Trophoblast cell (in vitro differentiated cells and primary cell): ENCODE results near the gene LRG1.

ENCODE experiments used
- DNase-seq, 2 donors: peaks; one replicate each; pipeline ENCODE4 v3.0.0-alpha.2; 2016
- H2AFZ ChIP-seq: 2 replicates; pipeline ENCODE4 v1.6.1; 2013; ENCODE audit warnings: low read length, moderate library complexity, mild to moderate bottlenecking; ENCODE audit not compliant: insufficient read depth, poor library complexity
- H2AK5ac ChIP-seq: 2 replicates; pipeline ENCODE4 v1.6.1; 2013; ENCODE audit warnings: mild to moderate bottlenecking, low read length
- H2BK120ac ChIP-seq: 2 replicates; pipeline ENCODE4 v1.6.1; 2013; ENCODE audit warnings: low read length, mild to moderate bottlenecking, moderate library complexity; ENCODE audit not compliant: insufficient read depth, poor library complexity
- H2BK12ac ChIP-seq: 2 replicates; pipeline ENCODE4 v1.6.1; 2013; ENCODE audit warnings: mild to moderate bottlenecking, low read length, moderate library complexity
- H2BK5ac ChIP-seq: 2 replicates; pipeline ENCODE4 v1.6.1; 2013; ENCODE audit warnings: low read length, low read depth, moderate library complexity, mild to moderate bottlenecking; ENCODE audit not compliant: poor library complexity
- H3K14ac ChIP-seq: 2 replicates; pipeline ENCODE4 v1.6.1; 2013; ENCODE audit warnings: mild to moderate bottlenecking, low read length
- H3K18ac ChIP-seq: 2 replicates; pipeline ENCODE4 v1.6.1; 2013; ENCODE audit warnings: mild to moderate bottlenecking, low read length
- H3K23ac ChIP-seq: 2 replicates; pipeline ENCODE4 v1.6.1; 2013; ENCODE audit warnings: low read length
- H3K27ac ChIP-seq: 2 replicates; pipeline ENCODE4 v1.5.1; 2013; ENCODE audit warnings: low read depth, mild to moderate bottlenecking, inconsistent platforms, low read length, moderate library complexity
- H3K27me3 ChIP-seq: 2 replicates; pipeline ENCODE4 v1.6.1; 2013; ENCODE audit warnings: inconsistent platforms, mild to moderate bottlenecking, low read length, moderate library complexity; ENCODE audit not compliant: insufficient read depth
- H3K36me3 ChIP-seq, 2 experiments: 1 replicate in 1 of 2; 2 replicates in 1 of 2; pipeline ENCODE4 v1.6.1; 2013; ENCODE audit warnings: low read length in 2 of 2, mild to moderate bottlenecking in 2 of 2, moderate library complexity in 1 of 2; ENCODE audit not compliant: insufficient read depth in 2 of 2, control insufficient read depth in 1 of 2
- H3K4ac ChIP-seq: 2 replicates; pipeline ENCODE4 v1.6.1; 2013; ENCODE audit warnings: low read depth, mild to moderate bottlenecking, low read length, moderate library complexity
- H3K4me1 ChIP-seq, 2 experiments: 1 replicate in 1 of 2; 2 replicates in 1 of 2; pipeline ENCODE4 v1.6.1; 2013; ENCODE audit warnings: low read length in 2 of 2, mild to moderate bottlenecking in 2 of 2, moderate library complexity in 1 of 2; ENCODE audit not compliant: insufficient read depth in 2 of 2, control insufficient read depth in 1 of 2
- H3K4me2 ChIP-seq: 2 replicates; pipeline ENCODE4 v1.6.1; 2013; ENCODE audit warnings: inconsistent platforms, mild to moderate bottlenecking, low read length, moderate library complexity
- H3K4me3 ChIP-seq: 2 replicates; pipeline ENCODE4 v1.5.1; 2013; ENCODE audit warnings: mild to moderate bottlenecking, low read depth, low read length, inconsistent platforms
- H3K79me1 ChIP-seq: one replicate; pipeline ENCODE4 v1.6.1; 2013; ENCODE audit warnings: low read length
- H3K79me2 ChIP-seq: 2 replicates; pipeline ENCODE4 v1.6.1; 2013; ENCODE audit warnings: low read length, mild to moderate bottlenecking; ENCODE audit not compliant: control insufficient read depth, insufficient read depth, poor library complexity
- H3K9ac ChIP-seq: 2 replicates; pipeline ENCODE4 v1.6.1; 2013; ENCODE audit warnings: mild to moderate bottlenecking, low read length
- H3K9me3 ChIP-seq: 2 replicates; pipeline ENCODE4 v1.6.1; 2013; ENCODE audit warnings: low read depth, mild to moderate bottlenecking, control low read depth, inconsistent platforms, low read length; ENCODE audit not compliant: insufficient read depth
- H4K12ac ChIP-seq: 2 replicates; pipeline ENCODE4 v1.6.1; 2013; ENCODE audit warnings: low read depth, mild to moderate bottlenecking, low read length, moderate library complexity
- H4K8ac ChIP-seq: 2 replicates; pipeline ENCODE4 v1.6.1; 2013; ENCODE audit warnings: low read depth, mild to moderate bottlenecking, low read length, moderate library complexity
- H4K91ac ChIP-seq: one replicate; pipeline ENCODE4 v1.6.1; 2013; ENCODE audit warnings: low read depth, mild to moderate bottlenecking, low read length, moderate library complexity
- WGBS: extraction: QIAGEN DNeasy Blood & Tissue Kit; methylation state at CpG from one replicate; pipeline ENCODE4 v1.1.7; 2013; ENCODE audit warnings: missing lambda C conversion rate; ENCODE audit not compliant: insufficient read length, insufficient coverage; ENCODE audit errors: extremely low coverage; 5-methylcytosine and 5-hydroxymethylcytosine counted together

LRG1 gene

GRCh38 chr19:4534836-4535658 lies 4.8 kb downstream of the LRG1 start, which contains the start of gene PLIN5:
PLIN5 (minus strand) TSS chr19:4535224; CDS start chr19:4534074, 1,150 bp downstream.
- peak within 1 kb of the TSS; percentile 39 for H4K12ac ChIP-seq
- H3K27ac ChIP-seq, result no peak within 1 kb of the TSS
- H4K8ac ChIP-seq, result no peak within 1 kb of the TSS
- no peak within 1 kb of the TSS for H3K9ac ChIP-seq
- no peak within 1 kb of the TSS for H2BK5ac ChIP-seq
- peaks cover 2% of the 10 kb centered on the region for H3K79me1 ChIP-seq
- no CpG with 5 or more reads among the region's 49 CpGs for WGBS
- H3K36me3 ChIP-seq, result no peaks in the 10 kb centered on the region
- H3K23ac ChIP-seq, result no peak within 1 kb of the TSS
- H2AFZ ChIP-seq, result no peak within 1 kb of the TSS
- no peak within 1 kb of the TSS for H3K14ac ChIP-seq
- H4K91ac ChIP-seq, result no peak within 1 kb of the TSS
- H2BK120ac ChIP-seq, result no peak within 1 kb of the TSS
- peak within 1 kb of the TSS; percentile 56 for H3K4me2 ChIP-seq
- H3K4ac ChIP-seq, result no peak within 1 kb of the TSS
- no peak within 1 kb of the TSS for H3K18ac ChIP-seq
- peaks cover 0 to 8% of the 10 kb centered on the region in 2 experiments for H3K4me1 ChIP-seq
- peaks cover 7% of the 10 kb centered on the region for H3K9me3 ChIP-seq
- H3K27me3 ChIP-seq, result peaks cover 3% of the 10 kb centered on the region
- peak within 1 kb of the TSS; percentile 48 for H3K4me3 ChIP-seq
- DNase-seq, result peak; percentile 34 to 53
- H2BK12ac ChIP-seq, result no peak within 1 kb of the TSS
- no peak within 1 kb of the TSS for H2AK5ac ChIP-seq
- H3K79me2 ChIP-seq, result no peaks in the 10 kb centered on the region

- Histone ChIP-seq H3K4me3 (no peak overlapping the region), H4K8ac (no peak overlapping the region), H2AFZ (no peak overlapping the region), H2BK120ac (no peak overlapping the region), H3K18ac (no peak overlapping the region), H3K79me2 (no peaks in the 10 kb centered on the region), H3K4me2 (no peak overlapping the region), H4K91ac (no peak overlapping the region), H3K36me3 (no peaks in the 10 kb centered on the region), H3K9ac (no peak overlapping the region), H3K79me1 (no peaks in the 10 kb centered on the region), H3K9me3 (peaks cover 7% of the 10 kb centered on the region), H2BK12ac (no peak overlapping the region), H3K4ac (no peak overlapping the region), H3K27ac (no peak overlapping the region), H3K23ac (no peak overlapping the region), H2BK5ac (no peak overlapping the region), H4K12ac (no peak overlapping the region), H3K4me1 (peaks cover 0 to 8% of the 10 kb centered on the region in 2 experiments), H2AK5ac (no peak overlapping the region), H3K27me3 (peaks cover 3% of the 10 kb centered on the region), H3K14ac (no peak overlapping the region)
- no CpG with 5 or more reads among the region's 9 CpGs for WGBS
- DNase-seq, result no peak
Observed at GRCh38 chr19:4533835-4534424, 5.9 kb downstream of the LRG1 start.

GRCh38 chr19:4533334-4533733 lies 6.5 kb downstream of the LRG1 start:
- no peak for DNase-seq
- Histone ChIP-seq H3K4me2 (no peak overlapping the region), H3K9me3 (peaks cover 7% of the 10 kb centered on the region), H3K27me3 (peaks cover 3% of the 10 kb centered on the region), H3K4me3 (no peak overlapping the region), H3K9ac (no peak overlapping the region), H3K79me1 (no peaks in the 10 kb centered on the region), H3K23ac (no peak overlapping the region), H3K36me3 (no peaks in the 10 kb centered on the region), H3K27ac (no peak overlapping the region), H2AFZ (no peak overlapping the region), H3K14ac (no peak overlapping the region), H2BK120ac (no peak overlapping the region), H3K4ac (no peak overlapping the region), H4K8ac (no peak overlapping the region), H2AK5ac (no peak overlapping the region), H2BK12ac (no peak overlapping the region), H3K79me2 (no peaks in the 10 kb centered on the region), H3K4me1 (peaks cover 0 to 8% of the 10 kb centered on the region in 2 experiments), H4K12ac (no peak overlapping the region), H3K18ac (no peak overlapping the region), H4K91ac (no peak overlapping the region), H2BK5ac (no peak overlapping the region)
- WGBS, result no CpG with 5 or more reads among the region's 9 CpGs

GRCh38 chr19:4531562-4532165 lies 8.2 kb downstream of the LRG1 start:
- Histone ChIP-seq H3K18ac (no peak overlapping the region), H3K27ac (no peak overlapping the region), H4K91ac (no peak overlapping the region), H3K36me3 (no peaks in the 10 kb centered on the region), H3K9me3 (peaks cover 4% of the 10 kb centered on the region), H3K79me2 (no peaks in the 10 kb centered on the region), H2AK5ac (no peak overlapping the region), H3K14ac (no peak overlapping the region), H3K4ac (no peak overlapping the region), H2AFZ (no peak overlapping the region), H3K9ac (no peak overlapping the region), H4K8ac (no peak overlapping the region), H4K12ac (no peak overlapping the region), H2BK12ac (no peak overlapping the region), H2BK5ac (no peak overlapping the region), H2BK120ac (no peak overlapping the region), H3K23ac (no peak overlapping the region), H3K27me3 (peaks cover 3% of the 10 kb centered on the region), H3K4me3 (peak overlapping the region; percentile 36), H3K4me2 (no peak overlapping the region), H3K4me1 (peaks cover 0 to 8% of the 10 kb centered on the region in 2 experiments), H3K79me1 (no peaks in the 10 kb centered on the region)
- no peak for DNase-seq
- WGBS, result no CpG with 5 or more reads among the region's 28 CpGs
